Hepatocyte (in vitro differentiated cells): ENCODE measurements around the gene QSOX2. TPM values are rescaled to one million over a fixed set of nuclear protein-coding genes. Genes with fewer than 3 reads are reported as not detected.

Experiments used
- DNase-seq: peaks from one replicate; pipeline ENCODE4 v3.0.0-alpha.2; 2016; ENCODE audit warnings: low spot score
- H2AFZ ChIP-seq: fragments of 200-600 bp; sonication (generic); 2 replicates; pipeline ENCODE4 v1.6.0; 2016; ENCODE audit warnings: antibody characterized with exemption, mild to moderate bottlenecking
- H3K27ac ChIP-seq: fragments of 200-600 bp; sonication (generic); 2 replicates; pipeline ENCODE4 v1.5.1; 2016; ENCODE audit warnings: mild to moderate bottlenecking
- H3K27me3 ChIP-seq: fragments of 200-600 bp; sonication (generic); 2 replicates; pipeline ENCODE4 v1.6.1; 2016
- H3K36me3 ChIP-seq: fragments of 200-600 bp; sonication (generic); replicated peaks from 2 replicates; pipeline ENCODE4 v1.5.1; 2016; ENCODE audit warnings: low read depth; ENCODE audit not compliant: insufficient read depth
- H3K4me1 ChIP-seq: fragments of 200-600 bp; sonication (generic); 2 replicates; pipeline ENCODE4 v1.5.1; 2016; ENCODE audit warnings: mild to moderate bottlenecking, moderate library complexity; ENCODE audit not compliant: insufficient read depth
- H3K4me2 ChIP-seq: fragments of 200-600 bp; sonication (generic); 2 replicates; pipeline ENCODE4 v1.6.0; 2016
- H3K4me3 ChIP-seq: fragments of 200-600 bp; sonication (generic); 2 replicates; pipeline ENCODE4 v1.5.1; 2016; ENCODE audit warnings: mild to moderate bottlenecking
- H3K79me2 ChIP-seq: fragments of 200-600 bp; sonication (generic); 2 replicates; pipeline ENCODE4 v1.6.0; 2017; ENCODE audit warnings: mild to moderate bottlenecking
- H3K9me2 ChIP-seq: fragments of 200-600 bp; sonication (generic); replicated peaks from 2 replicates; pipeline ENCODE4 v1.6.0; 2017; ENCODE audit warnings: mild to moderate bottlenecking; ENCODE audit not compliant: insufficient read depth
- H3K9me3 ChIP-seq: fragments of 200-600 bp; sonication (generic); 2 replicates; pipeline ENCODE4 v1.5.1; 2016; ENCODE audit warnings: low read depth, mild to moderate bottlenecking
- H4K20me1 ChIP-seq: fragments of 200-600 bp; sonication (generic); 2 replicates; pipeline ENCODE4 v1.6.0; 2016; ENCODE audit warnings: mild to moderate bottlenecking; ENCODE audit not compliant: insufficient read depth, poor library complexity, severe bottlenecking
- EZH2 ChIP-seq: fragments of 200-600 bp; sonication (generic); IDR thresholded peaks from 2 replicates; pipeline ENCODE4 v1.6.1; 2016; ENCODE audit warnings: antibody characterized with exemption, mild to moderate bottlenecking, borderline replicate concordance
- EZH2phosphoT487 ChIP-seq: fragments of 200-600 bp; sonication (generic); IDR thresholded peaks from one replicate; pipeline ENCODE4 v1.6.1; 2018; ENCODE audit warnings: antibody characterized with exemption, mild to moderate bottlenecking, low read depth, moderate library complexity; ENCODE audit not compliant: unreplicated experiment, severe bottlenecking
- WGBS: methylation state at CpG from one replicate; pipeline ENCODE4 v1.1.6; 2016; ENCODE audit warnings: low lambda C conversion rate; ENCODE audit errors: missing lambda C conversion rate; 5-methylcytosine and 5-hydroxymethylcytosine counted together
- polyA plus RNA-seq: library from polyadenylated mRNA; unstranded; fragments of >200 nt; fragmentation: Nextera tagmentation; extraction: Ambion mirVana; gene quantifications from 2 replicates; pipeline ENCODE4 v1.2.1, GENCODE V29; 2016
- total RNA-seq: library from RNA; depleted of rRNA; stranded (reverse); fragments of >200 nt; gene quantifications from 2 replicates; pipeline ENCODE4 v1.2.3, GENCODE V29; 2014
- TF ChIP-seq, protein P1 (sequence below): fragments of 200-600 bp; sonication (generic); IDR thresholded peaks from 2 replicates; pipeline ENCODE4 v1.5.1; 2016; ENCODE audit warnings: antibody characterized with exemption, mild to moderate bottlenecking; ENCODE audit not compliant: poor library complexity

QSOX2 gene
- total and polyA plus RNA-seq, 2 experiments from 2014 or later = 3.3 to 11.0 TPM

DNA sequence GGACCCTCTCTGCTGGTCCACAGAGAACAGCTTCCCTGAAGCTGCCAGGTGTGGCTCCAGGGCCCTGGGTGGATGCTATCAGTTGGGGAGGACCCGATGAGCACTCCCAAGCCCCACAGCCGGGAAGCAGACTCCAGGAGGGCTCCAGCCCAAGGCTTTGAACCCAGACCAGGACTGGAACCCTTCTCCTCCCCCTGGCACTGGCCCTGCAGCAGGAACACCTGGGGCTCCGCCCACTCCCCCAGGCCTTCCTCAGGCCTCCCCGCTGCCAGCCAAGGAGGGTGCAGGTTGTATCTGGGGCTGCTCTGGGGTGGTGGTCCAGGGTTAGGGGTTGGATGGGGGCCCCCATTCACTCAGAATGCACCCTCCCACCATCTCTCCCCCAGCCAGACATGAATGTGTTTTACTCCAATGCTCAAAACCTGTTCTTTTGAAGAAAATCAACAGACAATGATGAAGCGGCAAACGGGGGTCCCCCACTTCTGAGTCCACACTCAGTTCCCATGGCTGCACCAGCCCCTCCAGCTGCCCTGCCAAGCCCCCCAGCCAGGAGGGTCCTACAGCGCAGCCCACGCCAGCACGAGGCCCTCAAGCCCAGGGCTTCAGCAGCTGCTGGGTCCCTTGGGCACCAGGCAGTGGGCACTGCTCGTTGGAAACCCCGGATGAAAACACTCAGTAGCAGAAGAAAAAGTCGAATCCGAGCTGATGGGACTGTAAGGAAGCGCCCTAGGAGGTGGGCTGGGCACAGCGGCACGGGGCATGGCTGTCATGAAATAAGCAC is 35.1 kb upstream of the QSOX2 start:
- no peaks in the 10 kb centered on the region for H3K9me3 ChIP-seq
- peaks cover 4% of the 10 kb centered on the region for H3K4me1 ChIP-seq
- H3K4me2 ChIP-seq = no peak overlapping the region
- H4K20me1 ChIP-seq = no peaks in the 10 kb centered on the region
- H2AFZ ChIP-seq = no peak overlapping the region
- no peaks in the 10 kb centered on the region for H3K9me2 ChIP-seq
- TF ChIP-seq, protein P1, sequence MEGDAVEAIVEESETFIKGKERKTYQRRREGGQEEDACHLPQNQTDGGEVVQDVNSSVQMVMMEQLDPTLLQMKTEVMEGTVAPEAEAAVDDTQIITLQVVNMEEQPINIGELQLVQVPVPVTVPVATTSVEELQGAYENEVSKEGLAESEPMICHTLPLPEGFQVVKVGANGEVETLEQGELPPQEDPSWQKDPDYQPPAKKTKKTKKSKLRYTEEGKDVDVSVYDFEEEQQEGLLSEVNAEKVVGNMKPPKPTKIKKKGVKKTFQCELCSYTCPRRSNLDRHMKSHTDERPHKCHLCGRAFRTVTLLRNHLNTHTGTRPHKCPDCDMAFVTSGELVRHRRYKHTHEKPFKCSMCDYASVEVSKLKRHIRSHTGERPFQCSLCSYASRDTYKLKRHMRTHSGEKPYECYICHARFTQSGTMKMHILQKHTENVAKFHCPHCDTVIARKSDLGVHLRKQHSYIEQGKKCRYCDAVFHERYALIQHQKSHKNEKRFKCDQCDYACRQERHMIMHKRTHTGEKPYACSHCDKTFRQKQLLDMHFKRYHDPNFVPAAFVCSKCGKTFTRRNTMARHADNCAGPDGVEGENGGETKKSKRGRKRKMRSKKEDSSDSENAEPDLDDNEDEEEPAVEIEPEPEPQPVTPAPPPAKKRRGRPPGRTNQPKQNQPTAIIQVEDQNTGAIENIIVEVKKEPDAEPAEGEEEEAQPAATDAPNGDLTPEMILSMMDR = no peak
- TF ChIP-seq EZH2 (no peak), EZH2phosphoT487 (no peak)
- H3K27me3 ChIP-seq = peaks cover 14% of the 10 kb centered on the region
- DNase-seq = no peak
- 91% methylated on average over 16 of the region's 16 CpGs for WGBS
- no peaks in the 10 kb centered on the region for H3K79me2 ChIP-seq
- no peak overlapping the region for H3K4me3 ChIP-seq
- no peak overlapping the region for H3K27ac ChIP-seq
- no peaks in the 10 kb centered on the region for H3K36me3 ChIP-seq

DNA sequence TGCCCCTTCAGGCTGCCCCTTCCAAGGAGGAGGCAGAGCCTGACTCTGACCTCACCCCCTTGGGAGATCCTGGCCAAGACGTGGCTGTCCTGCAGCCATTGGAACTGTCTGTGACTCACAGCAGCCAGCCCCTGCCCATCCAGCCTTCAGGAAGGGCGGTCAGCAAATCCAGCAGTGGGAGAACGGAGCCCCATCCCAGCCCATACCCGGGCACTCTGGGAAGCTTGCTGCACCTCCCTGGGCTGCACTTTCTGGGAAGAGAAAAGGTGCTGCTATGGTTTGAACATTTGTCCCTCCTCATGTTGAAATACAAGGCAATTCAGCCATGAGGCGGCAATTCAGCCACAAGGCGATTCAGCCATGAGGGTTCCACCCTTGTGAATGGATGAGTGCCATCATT is 33.9 kb upstream of the QSOX2 start:
- no peak overlapping the region for H3K4me3 ChIP-seq
- 92% methylated on average over 6 of the region's 6 CpGs for WGBS

DNA sequence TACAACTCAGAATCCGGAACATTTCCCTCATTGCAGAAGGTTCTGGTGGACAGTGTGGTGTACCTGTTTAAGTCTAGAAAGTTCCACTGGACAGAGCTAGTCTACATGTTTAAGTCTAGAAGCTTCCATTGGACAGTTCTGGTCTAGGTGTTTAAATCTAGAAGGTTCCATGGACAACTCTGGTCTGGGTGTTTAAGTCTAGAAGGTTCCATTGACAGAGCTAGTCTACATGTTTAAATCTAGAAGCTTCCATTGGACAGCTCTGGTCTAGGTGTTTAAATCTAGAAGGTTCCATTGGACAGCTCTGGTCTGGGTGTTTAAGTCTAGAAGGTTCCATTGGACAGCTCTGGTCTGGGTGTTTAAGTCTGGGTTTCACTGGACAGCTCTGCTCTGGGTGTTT is 33.3 kb upstream of the QSOX2 start:
- 89% methylated on average over 1 of the region's 1 CpG for WGBS
- no peaks in the 10 kb centered on the region for H3K9me3 ChIP-seq
- no peak for DNase-seq
- H3K4me2 ChIP-seq = no peak overlapping the region
- peaks cover 14% of the 10 kb centered on the region for H3K27me3 ChIP-seq
- peaks cover 4% of the 10 kb centered on the region for H3K4me1 ChIP-seq
- H3K27ac ChIP-seq = no peak overlapping the region
- no peak overlapping the region for H2AFZ ChIP-seq
- H3K79me2 ChIP-seq = no peaks in the 10 kb centered on the region
- no peaks in the 10 kb centered on the region for H3K9me2 ChIP-seq
- no peaks in the 10 kb centered on the region for H4K20me1 ChIP-seq
- TF ChIP-seq EZH2 (no peak), EZH2phosphoT487 (no peak)
- TF ChIP-seq, protein P1 = no peak
- no peaks in the 10 kb centered on the region for H3K36me3 ChIP-seq
- no peak overlapping the region for H3K4me3 ChIP-seq

More for the DNA sequence above, 33.9 kb upstream of the QSOX2 start:
- TF ChIP-seq EZH2phosphoT487 (no peak), EZH2 (no peak)
- TF ChIP-seq, protein P1 = no peak
- H2AFZ ChIP-seq = no peak overlapping the region
- no peaks in the 10 kb centered on the region for H3K79me2 ChIP-seq
- peaks cover 14% of the 10 kb centered on the region for H3K27me3 ChIP-seq
- H3K4me1 ChIP-seq = peaks cover 4% of the 10 kb centered on the region
- no peak overlapping the region for H3K4me2 ChIP-seq
- no peaks in the 10 kb centered on the region for H3K9me3 ChIP-seq
- H4K20me1 ChIP-seq = no peaks in the 10 kb centered on the region
- no peak for DNase-seq
- no peaks in the 10 kb centered on the region for H3K9me2 ChIP-seq
- H3K27ac ChIP-seq = no peak overlapping the region
- H3K36me3 ChIP-seq = no peaks in the 10 kb centered on the region
